ENCODE measurements around the gene ATP6V0A1. TPM values are rescaled to one million over a fixed set of nuclear protein-coding genes. Genes with fewer than 3 reads are reported as not detected.
A peak's percentile ranks its signal among the peaks of the same experiment; 100 is the strongest.
"Not testable (repeated sequence)": the region's sequence is repeated elsewhere in the genome, so short reads cannot be mapped to it uniquely, and the experiment has no call there.

The ATP6V0A1 gene
- total RNA-seq, 1 experiment from 2014 or later, result 25.7 TPM

- no peak for DNase-seq (ENCODE audit: extremely low read depth, low read depth)
Measured at GRCh38 chr17:42475121-42475520, 16.4 kb downstream of the ATP6V0A1 start.

GRCh38 chr17:42475835-42476234 is 17.2 kb downstream of the ATP6V0A1 start:
- no peak for DNase-seq (ENCODE audit: extremely low read depth, low read depth)

GRCh38 chr17:42476411-42476810 is 17.7 kb downstream of the ATP6V0A1 start:
- no peak for DNase-seq (ENCODE audit: extremely low read depth, low read depth)

- no peak for DNase-seq (ENCODE audit: extremely low read depth, low read depth)
Measured at GRCh38 chr17:42477173-42477572, 18.5 kb downstream of the ATP6V0A1 start.

GRCh38 chr17:42477824-42478223 is 19.1 kb downstream of the ATP6V0A1 start:
- DNase-seq (ENCODE audit: extremely low read depth, low read depth), result not testable (repeated sequence)

- no peak for DNase-seq (ENCODE audit: extremely low read depth, low read depth)
Measured at GRCh38 chr17:42484304-42484703, 25.6 kb downstream of the ATP6V0A1 start.

GRCh38 chr17:42485680-42486079 is 27.0 kb downstream of the ATP6V0A1 start:
- DNase-seq (ENCODE audit: extremely low read depth, low read depth), result no peak

GRCh38 chr17:42488032-42488431 is 29.4 kb downstream of the ATP6V0A1 start:
- no peak for DNase-seq (ENCODE audit: extremely low read depth, low read depth)

- DNase-seq (ENCODE audit: extremely low read depth, low read depth), result no peak
Measured at GRCh38 chr17:42493319-42493718, 34.6 kb downstream of the ATP6V0A1 start.

GRCh38 chr17:42494673-42495072 is 36.0 kb downstream of the ATP6V0A1 start:
- DNase-seq (ENCODE audit: extremely low read depth, low read depth), result no peak

- no peak for DNase-seq (ENCODE audit: extremely low read depth, low read depth)
Measured at GRCh38 chr17:42498828-42499227, 40.1 kb downstream of the ATP6V0A1 start.

- no peak for DNase-seq (ENCODE audit: extremely low read depth, low read depth)
Measured at GRCh38 chr17:42502091-42502490, 43.4 kb downstream of the ATP6V0A1 start.

GRCh38 chr17:42502926-42503325 is 44.2 kb downstream of the ATP6V0A1 start:
- DNase-seq (ENCODE audit: extremely low read depth, low read depth), result no peak

GRCh38 chr17:42507671-42508070 is 49.0 kb downstream of the ATP6V0A1 start:
- DNase-seq (ENCODE audit: extremely low read depth, low read depth), result no peak

GRCh38 chr17:42508426-42509165 is 49.9 kb downstream of the ATP6V0A1 start:
- no peak for DNase-seq (ENCODE audit: extremely low read depth, low read depth)

- no peak for DNase-seq (ENCODE audit: extremely low read depth, low read depth)
Measured at GRCh38 chr17:42509409-42509808, 50.7 kb downstream of the ATP6V0A1 start.

- DNase-seq (ENCODE audit: extremely low read depth, low read depth), result no peak
Measured at GRCh38 chr17:42509841-42510240, 51.2 kb downstream of the ATP6V0A1 start.

GRCh38 chr17:42512246-42512645 is 53.6 kb downstream of the ATP6V0A1 start:
- no peak for DNase-seq (ENCODE audit: extremely low read depth, low read depth)

GRCh38 chr17:42512733-42513251 is 54.1 kb downstream of the ATP6V0A1 start:
- DNase-seq (ENCODE audit: extremely low read depth, low read depth), result no peak

GRCh38 chr17:42513686-42514085 is 55.0 kb downstream of the ATP6V0A1 start:
- no peak for DNase-seq (ENCODE audit: extremely low read depth, low read depth)

- DNase-seq (ENCODE audit: extremely low read depth, low read depth), result no peak
Measured at GRCh38 chr17:42514279-42514678, 55.6 kb downstream of the ATP6V0A1 start.

GRCh38 chr17:42514867-42515266 is 56.2 kb downstream of the ATP6V0A1 start:
- DNase-seq (ENCODE audit: extremely low read depth, low read depth), result no peak

- peak; percentile 80 for DNase-seq (ENCODE audit: extremely low read depth, low read depth)
Measured at GRCh38 chr17:42517516-42517915, 58.8 kb downstream of the ATP6V0A1 start.
